CD8-positive, alpha-beta memory T cell (primary cell): ENCODE results near the gene NDUFAF5. TPM values are rescaled to one million over a fixed set of nuclear protein-coding genes. Genes with fewer than 3 reads are reported as not detected.
A peak's percentile ranks its signal among the peaks of the same experiment; 100 is the strongest.
"Not testable (repeated sequence)": the region's sequence is repeated elsewhere in the genome, so short reads cannot be mapped to it uniquely, and the experiment has no call there.

Experiments
- CTCF ChIA-PET: fragments of 350-600 bp; sonication (Branson Sonifier 250); formaldehyde crosslinking; loops from one replicate; lab custom pipeline; 2021; ENCODE audit warnings: antibody characterized with exemption; lab: Charles Lee
- POLR2A ChIA-PET: fragments of 350-600 bp; sonication (Branson Sonifier 250); formaldehyde crosslinking; loops from one replicate; lab custom pipeline; 2021; ENCODE audit warnings: antibody characterized with exemption; lab: Charles Lee
- DNase-seq, 5 donors: peaks; one replicate each; pipeline versions ENCODE4 v3.0.0 to v3.0.0-alpha.2; 2020 to 2022; ENCODE audit warnings: mixed read lengths in 1 of 5
- H3K27ac ChIP-seq: one replicate; pipeline ENCODE4 v1.7.0; 2013; ENCODE audit warnings: low read depth, mild to moderate bottlenecking, low read length, moderate library complexity
- H3K27me3 ChIP-seq: 2 replicates; pipeline ENCODE4 v1.7.0; 2013; ENCODE audit warnings: low read length, mild to moderate bottlenecking; ENCODE audit not compliant: insufficient read depth, poor library complexity, severe bottlenecking
- H3K36me3 ChIP-seq: 2 replicates; pipeline ENCODE4 v1.7.0; 2013; ENCODE audit warnings: mild to moderate bottlenecking, low read length, moderate library complexity; ENCODE audit not compliant: insufficient read depth
- H3K4me1 ChIP-seq: 2 replicates; pipeline ENCODE4 v1.7.0; 2013; ENCODE audit warnings: mild to moderate bottlenecking, low read length, moderate library complexity; ENCODE audit not compliant: insufficient read depth
- H3K4me3 ChIP-seq: 2 replicates; pipeline ENCODE4 v1.7.0; 2013; ENCODE audit warnings: mild to moderate bottlenecking, low read length
- H3K9me3 ChIP-seq: 2 replicates; pipeline ENCODE4 v1.7.0; 2013; ENCODE audit warnings: mild to moderate bottlenecking, low read length
- H3K27ac Mint-ChIP-seq, 8 donors: one replicate each; pipeline ENCODE4 v1.8.0; 2020 to 2021; ENCODE audit warnings: mixed read lengths in 8 of 8, mild to moderate bottlenecking in 6 of 8, inconsistent platforms in 3 of 8, moderate library complexity in 3 of 8
- H3K27me3 Mint-ChIP-seq, 2 donors: one replicate each; pipeline ENCODE4 v1.8.0; 2020 to 2021; ENCODE audit warnings: mixed read lengths in 2 of 2, mild to moderate bottlenecking in 1 of 2, moderate library complexity in 1 of 2
- H3K36me3 Mint-ChIP-seq, 3 donors: one replicate each; pipeline ENCODE4 v1.8.0; 2020 to 2021; ENCODE audit warnings: mixed read lengths in 3 of 3, inconsistent platforms in 1 of 3, mild to moderate bottlenecking in 1 of 3
- H3K4me1 Mint-ChIP-seq, 3 donors: one replicate each; pipeline ENCODE4 v1.8.0; 2020 to 2021; ENCODE audit warnings: mixed read lengths in 3 of 3, inconsistent platforms in 1 of 3, mild to moderate bottlenecking in 1 of 3
- H3K4me3 Mint-ChIP-seq, 7 donors: one replicate each; pipeline ENCODE4 v1.8.0; 2020 to 2021; ENCODE audit warnings: mixed read lengths in 7 of 7, mild to moderate bottlenecking in 6 of 7, moderate library complexity in 4 of 7, inconsistent platforms in 2 of 7
- H3K9me3 Mint-ChIP-seq, 5 donors: one replicate each; pipeline ENCODE4 v1.8.0; 2020 to 2022; ENCODE audit warnings: mixed read lengths in 5 of 5, mild to moderate bottlenecking in 3 of 5, moderate library complexity in 2 of 5, inconsistent platforms in 1 of 5
- polyA plus RNA-seq: library from polyadenylated mRNA; unstranded; fragments of 300-500 nt; fragmentation: Illumina TruSeq; gene quantifications from one replicate; pipeline ENCODE4 v1.2.3, GENCODE V29; 2021
- total RNA-seq, 2 experiments: library from RNA; stranded (reverse); gene quantifications; one replicate each; pipeline ENCODE4 v1.2.3, GENCODE V29; 2021

NDUFAF5 gene
- total RNA-seq (10 to 100 TPM; 31.0 to 31.9 TPM), polyA plus RNA-seq (9.4 TPM)

- Mint-ChIP-seq H3K36me3 (peaks cover 14 to 66% (median 20%) of the 10 kb centered on the region in 3 donors), H3K27me3 (no peaks in the 10 kb centered on the region), H3K9me3 (no peaks in the 10 kb centered on the region), H3K4me3 (peak within 1 kb of the TSS; percentile 95 to 99 (median 97)), H3K4me1 (peaks cover 48 to 74% (median 68%) of the 10 kb centered on the region in 3 donors), H3K27ac (peak within 1 kb of the TSS; percentile 89 to 99 (median 96))
- ChIA-PET CTCF (interaction anchor here (0.7 to 2.4 kb wide), 4 partner anchors 9 to 146 kb away, joined by 3 to 9 read pairs (median 4); partner anchors contain the start of gene TASP1), POLR2A (interaction anchor here (0.9 to 1.3 kb wide), 2 partner anchors 10 to 146 kb away, joined by 3 read pairs; no protein-coding TSS in a partner anchor)
- Histone ChIP-seq H3K4me3 (peak within 1 kb of the TSS; percentile 84), H3K36me3 (no peaks in the 10 kb centered on the region), H3K9me3 (no peaks in the 10 kb centered on the region), H3K27me3 (no peaks in the 10 kb centered on the region), H3K4me1 (peaks cover 27% of the 10 kb centered on the region), H3K27ac (peak within 1 kb of the TSS; percentile 82)
- DNase-seq = peak; percentile 83 to 95 (median 91)
Observed at GRCh38 chr20:13784893-13785715, at the start of gene NDUFAF5, which contains the start of gene ESF1. TSS of gene NDUFAF5 (plus strand) at chr20:13785028. CDS start at chr20:13785069, 41 bp downstream. TSS of gene ESF1 (minus strand) at chr20:13784919. CDS start at chr20:13783140, 1,779 bp downstream.

GRCh38 chr20:13735826-13736225 is 49.0 kb upstream of the NDUFAF5 start:
- Mint-ChIP-seq H3K36me3 (peaks cover 38 to 60% (median 49%) of the 10 kb centered on the region in 3 donors), H3K9me3 (peaks cover 0 to 5% (median 4%) of the 10 kb centered on the region in 5 donors), H3K27ac (no peak overlapping the region), H3K27me3 (no peaks in the 10 kb centered on the region), H3K4me1 (peaks cover 2 to 12% (median 3%) of the 10 kb centered on the region in 3 donors), H3K4me3 (no peak overlapping the region)
- no peak overlapping the region for H3K27ac ChIP-seq
- H3K4me3 ChIP-seq = no peak overlapping the region
- peaks cover 7% of the 10 kb centered on the region for H3K36me3 ChIP-seq
- CTCF ChIA-PET = no interaction called here
- no peaks in the 10 kb centered on the region for H3K27me3 ChIP-seq
- H3K9me3 ChIP-seq = no peaks in the 10 kb centered on the region
- DNase-seq = no peak
- POLR2A ChIA-PET = no interaction called here
- no peaks in the 10 kb centered on the region for H3K4me1 ChIP-seq

GRCh38 chr20:13736436-13737191 is 48.2 kb upstream of the NDUFAF5 start:
- CTCF ChIA-PET = no interaction called here
- peak overlapping the region in 1 of 8 donors; percentile 63 for H3K27ac Mint-ChIP-seq
- no peak overlapping the region for H3K4me3 ChIP-seq
- H3K4me1 Mint-ChIP-seq = peaks cover 2 to 12% (median 3%) of the 10 kb centered on the region in 3 donors
- POLR2A ChIA-PET = no interaction called here
- no peaks in the 10 kb centered on the region for H3K27me3 Mint-ChIP-seq
- H3K4me1 ChIP-seq = no peaks in the 10 kb centered on the region
- no peaks in the 10 kb centered on the region for H3K27me3 ChIP-seq
- peaks cover 43 to 61% (median 49%) of the 10 kb centered on the region in 3 donors for H3K36me3 Mint-ChIP-seq
- H3K27ac ChIP-seq = no peak overlapping the region
- no peaks in the 10 kb centered on the region for H3K9me3 ChIP-seq
- no peak for DNase-seq
- H3K9me3 Mint-ChIP-seq = peaks cover 0 to 7% (median 4%) of the 10 kb centered on the region in 5 donors
- peaks cover 7% of the 10 kb centered on the region for H3K36me3 ChIP-seq
- H3K4me3 Mint-ChIP-seq = no peak overlapping the region

- H3K27me3 Mint-ChIP-seq, H3K4me3 ChIP-seq, H3K36me3 ChIP-seq, H3K27ac Mint-ChIP-seq, H3K27ac ChIP-seq, DNase-seq, H3K4me1 ChIP-seq, H3K9me3 Mint-ChIP-seq, H3K9me3 ChIP-seq, CTCF ChIA-PET, POLR2A ChIA-PET, H3K4me3 Mint-ChIP-seq, H3K27me3 ChIP-seq: not testable (repeated sequence)
- H3K4me1 Mint-ChIP-seq = peaks cover 2 to 12% (median 3%) of the 10 kb centered on the region in 3 donors
- H3K36me3 Mint-ChIP-seq = peaks cover 43 to 58% (median 47%) of the 10 kb centered on the region in 3 donors
Observed at GRCh38 chr20:13738187-13738586, 46.6 kb upstream of the NDUFAF5 start.

- no peaks in the 10 kb centered on the region for H3K27me3 ChIP-seq
- no peak for DNase-seq
- Mint-ChIP-seq H3K36me3 (peaks cover 40 to 59% (median 53%) of the 10 kb centered on the region in 3 donors), H3K27me3 (no peaks in the 10 kb centered on the region), H3K4me3 (no peak overlapping the region), H3K4me1 (peaks cover 2 to 12% (median 3%) of the 10 kb centered on the region in 3 donors), H3K9me3 (peaks cover 0 to 7% (median 4%) of the 10 kb centered on the region in 5 donors), H3K27ac (no peak overlapping the region)
- POLR2A ChIA-PET = no interaction called here
- CTCF ChIA-PET = interaction anchor here (1.2 kb wide), 1 partner anchor 11 kb away, joined by 3 read pairs; no protein-coding TSS in a partner anchor
- no peaks in the 10 kb centered on the region for H3K4me1 ChIP-seq
- H3K27ac ChIP-seq = no peak overlapping the region
- H3K4me3 ChIP-seq = no peak overlapping the region
- H3K36me3 ChIP-seq = no peaks in the 10 kb centered on the region
- no peaks in the 10 kb centered on the region for H3K9me3 ChIP-seq
Observed at GRCh38 chr20:13739731-13740649, 44.8 kb upstream of the NDUFAF5 start.

GRCh38 chr20:13741879-13742278 is 42.9 kb upstream of the NDUFAF5 start:
- POLR2A ChIA-PET = no interaction called here
- Histone ChIP-seq H3K36me3 (no peaks in the 10 kb centered on the region), H3K4me1 (no peaks in the 10 kb centered on the region), H3K9me3 (no peaks in the 10 kb centered on the region), H3K27me3 (no peaks in the 10 kb centered on the region), H3K4me3 (no peak overlapping the region), H3K27ac (no peak overlapping the region)
- Mint-ChIP-seq H3K27me3 (no peaks in the 10 kb centered on the region), H3K4me3 (no peak overlapping the region), H3K9me3 (peaks cover 0 to 7% (median 4%) of the 10 kb centered on the region in 5 donors), H3K27ac (no peak overlapping the region), H3K36me3 (peaks cover 40 to 60% (median 47%) of the 10 kb centered on the region in 3 donors), H3K4me1 (peaks cover under 1 to 9% (median under 1%) of the 10 kb centered on the region in 3 donors)
- CTCF ChIA-PET = no interaction called here
- no peak for DNase-seq

- Histone ChIP-seq H3K9me3 (no peaks in the 10 kb centered on the region), H3K27me3 (no peaks in the 10 kb centered on the region), H3K27ac (no peak overlapping the region), H3K4me1 (no peaks in the 10 kb centered on the region), H3K36me3 (no peaks in the 10 kb centered on the region), H3K4me3 (no peak overlapping the region)
- H3K27me3 Mint-ChIP-seq = no peaks in the 10 kb centered on the region
- peaks cover 0 to under 1% (median 0%) of the 10 kb centered on the region in 3 donors for H3K4me1 Mint-ChIP-seq
- DNase-seq = no peak
- H3K9me3 Mint-ChIP-seq = peaks cover 0 to 7% (median 4%) of the 10 kb centered on the region in 5 donors
- ChIA-PET CTCF (no interaction called here), POLR2A (no interaction called here)
- peak overlapping the region in 1 of 8 donors; percentile 1 for H3K27ac Mint-ChIP-seq
- no peak overlapping the region for H3K4me3 Mint-ChIP-seq
- peaks cover 32 to 59% (median 41%) of the 10 kb centered on the region in 3 donors for H3K36me3 Mint-ChIP-seq
Observed at GRCh38 chr20:13744352-13744751, 40.5 kb upstream of the NDUFAF5 start.
